ENCODE measurements around the gene BRI3.

- TF ChIP-seq EZH2 (IDR thresholded peaks at IDR 0.05; ENCODE audit: low read length, missing control alignments) = no peak
- TF ChIP-seq, protein P1, sequence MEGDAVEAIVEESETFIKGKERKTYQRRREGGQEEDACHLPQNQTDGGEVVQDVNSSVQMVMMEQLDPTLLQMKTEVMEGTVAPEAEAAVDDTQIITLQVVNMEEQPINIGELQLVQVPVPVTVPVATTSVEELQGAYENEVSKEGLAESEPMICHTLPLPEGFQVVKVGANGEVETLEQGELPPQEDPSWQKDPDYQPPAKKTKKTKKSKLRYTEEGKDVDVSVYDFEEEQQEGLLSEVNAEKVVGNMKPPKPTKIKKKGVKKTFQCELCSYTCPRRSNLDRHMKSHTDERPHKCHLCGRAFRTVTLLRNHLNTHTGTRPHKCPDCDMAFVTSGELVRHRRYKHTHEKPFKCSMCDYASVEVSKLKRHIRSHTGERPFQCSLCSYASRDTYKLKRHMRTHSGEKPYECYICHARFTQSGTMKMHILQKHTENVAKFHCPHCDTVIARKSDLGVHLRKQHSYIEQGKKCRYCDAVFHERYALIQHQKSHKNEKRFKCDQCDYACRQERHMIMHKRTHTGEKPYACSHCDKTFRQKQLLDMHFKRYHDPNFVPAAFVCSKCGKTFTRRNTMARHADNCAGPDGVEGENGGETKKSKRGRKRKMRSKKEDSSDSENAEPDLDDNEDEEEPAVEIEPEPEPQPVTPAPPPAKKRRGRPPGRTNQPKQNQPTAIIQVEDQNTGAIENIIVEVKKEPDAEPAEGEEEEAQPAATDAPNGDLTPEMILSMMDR (conservative IDR thresholded peaks at IDR 0.05 in 1 of 2, IDR thresholded peaks at IDR 0.05 in 1 of 2; ENCODE audit: low read depth in 1 of 2, low read length in 2 of 2) = no peak
Measured at GRCh38 chr7:98280791-98281756, at the start of gene BRI3.
